ENCODE measurements around the gene CTNNA2. TPM values are rescaled to one million over a fixed set of nuclear protein-coding genes. Genes with fewer than 3 reads are reported as not detected.

The CTNNA2 gene
- polyA plus RNA-seq, 2 of the 4 experiments (the other 2 are of a cell fraction): 0.50 to 0.94 TPM

DNA sequence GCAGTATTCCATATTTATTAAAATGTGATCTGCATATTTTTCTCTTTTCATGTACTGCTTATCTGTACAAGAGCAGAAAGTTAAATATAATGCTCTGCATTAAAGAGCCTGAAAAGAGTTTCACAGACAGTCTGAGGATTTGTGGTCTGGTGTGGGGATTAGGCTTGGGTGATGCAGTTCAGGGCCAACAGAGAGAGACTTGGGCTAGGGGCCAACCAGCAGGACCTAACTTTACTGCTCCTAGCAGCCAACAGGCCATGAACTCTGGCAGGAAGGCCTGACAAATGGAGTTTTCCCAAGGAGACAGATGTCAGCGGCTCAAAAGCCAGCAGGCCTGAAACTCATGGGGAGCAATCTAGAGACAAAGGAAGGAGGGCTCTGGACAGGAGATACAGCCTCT is 622.1 kb downstream of the CTNNA2 start (continued):
- TF ChIP-seq TFCP2L1 (CRISPR knock-in tag; IDR thresholded peaks at IDR 0.05) (no peak), RNF2 (IDR thresholded peaks at IDR 0.05; ENCODE audit: borderline replicate concordance, low read depth) (no peak), HDAC2 (IDR thresholded peaks at IDR 0.05) (no peak), POLR2AphosphoS2 (conservative IDR thresholded peaks at IDR 0.05; ENCODE audit: low read length) (no peak), FOSB (CRISPR knock-in tag; IDR thresholded peaks at IDR 0.05) (no peak), FOSL2 (IDR thresholded peaks at IDR 0.05) (no peak), FOSL2 (CRISPR knock-in tag; IDR thresholded peaks at IDR 0.05) (no peak)
- TF ChIP-seq, protein P1, sequence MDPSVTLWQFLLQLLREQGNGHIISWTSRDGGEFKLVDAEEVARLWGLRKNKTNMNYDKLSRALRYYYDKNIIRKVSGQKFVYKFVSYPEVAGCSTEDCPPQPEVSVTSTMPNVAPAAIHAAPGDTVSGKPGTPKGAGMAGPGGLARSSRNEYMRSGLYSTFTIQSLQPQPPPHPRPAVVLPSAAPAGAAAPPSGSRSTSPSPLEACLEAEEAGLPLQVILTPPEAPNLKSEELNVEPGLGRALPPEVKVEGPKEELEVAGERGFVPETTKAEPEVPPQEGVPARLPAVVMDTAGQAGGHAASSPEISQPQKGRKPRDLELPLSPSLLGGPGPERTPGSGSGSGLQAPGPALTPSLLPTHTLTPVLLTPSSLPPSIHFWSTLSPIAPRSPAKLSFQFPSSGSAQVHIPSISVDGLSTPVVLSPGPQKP (IDR thresholded peaks at IDR 0.05; ENCODE audit: low read depth, low read length): no peak

DNA sequence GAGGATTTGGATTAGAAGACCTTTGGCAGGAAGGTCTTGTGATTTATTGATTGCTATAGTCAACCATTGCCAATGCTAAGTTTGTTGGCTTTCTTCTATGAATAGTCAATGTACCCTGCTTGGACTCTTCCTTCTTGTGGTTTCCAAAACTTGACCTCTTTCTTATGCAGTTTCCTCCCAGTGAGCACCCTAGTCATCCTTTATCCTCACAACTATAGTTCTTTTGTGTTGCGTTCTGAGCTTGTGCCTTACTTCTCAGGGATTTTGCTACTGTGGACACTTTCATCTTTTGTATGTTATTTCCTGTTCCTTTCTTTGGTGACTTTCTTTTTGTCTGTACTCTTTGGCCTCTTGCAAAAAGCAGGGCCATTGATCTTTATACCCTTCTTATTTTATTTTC is 623.5 kb downstream of the CTNNA2 start:
- Histone ChIP-seq H3K4me2 (no peak overlapping the region), H3K27ac (no peak overlapping the region), H3K9me3 (peaks cover 4% of the 10 kb centered on the region; the same call in 1 of the 3 replicates), H3K4me3 (no peak overlapping the region), H3K4me1 (no peaks in the 10 kb centered on the region)
- no peak for TF ChIP-seq MAZ (IDR thresholded peaks at IDR 0.05; ENCODE audit: borderline replicate concordance, low read depth, low read length)
- TF ChIP-seq, protein P2, sequence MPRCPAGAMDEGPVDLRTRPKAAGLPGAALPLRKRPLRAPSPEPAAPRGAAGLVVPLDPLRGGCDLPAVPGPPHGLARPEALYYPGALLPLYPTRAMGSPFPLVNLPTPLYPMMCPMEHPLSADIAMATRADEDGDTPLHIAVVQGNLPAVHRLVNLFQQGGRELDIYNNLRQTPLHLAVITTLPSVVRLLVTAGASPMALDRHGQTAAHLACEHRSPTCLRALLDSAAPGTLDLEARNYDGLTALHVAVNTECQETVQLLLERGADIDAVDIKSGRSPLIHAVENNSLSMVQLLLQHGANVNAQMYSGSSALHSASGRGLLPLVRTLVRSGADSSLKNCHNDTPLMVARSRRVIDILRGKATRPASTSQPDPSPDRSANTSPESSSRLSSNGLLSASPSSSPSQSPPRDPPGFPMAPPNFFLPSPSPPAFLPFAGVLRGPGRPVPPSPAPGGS (IDR thresholded peaks at IDR 0.05): no peak
- no peak for TF ChIP-seq ZFP36 (IDR thresholded peaks at IDR 0.05; ENCODE audit: borderline replicate concordance, partially characterized antibody)
- no peak for TF ChIP-seq PHF8 (IDR thresholded peaks at IDR 0.05; ENCODE audit: borderline replicate concordance, low read depth)
- no peak for TF ChIP-seq ZSCAN20 (CRISPR knock-in tag; IDR thresholded peaks at IDR 0.05)
- TF ChIP-seq HDAC2 (IDR thresholded peaks at IDR 0.05): no peak
- TF ChIP-seq BHLHE40 (IDR thresholded peaks at IDR 0.05; ENCODE audit: low read depth, low read length): no peak
- TF ChIP-seq FOSB (CRISPR knock-in tag; IDR thresholded peaks at IDR 0.05): no peak
- TF ChIP-seq MYC (IDR thresholded peaks at IDR 0.05; ENCODE audit: borderline replicate concordance, low read length): no peak
- no peak for TF ChIP-seq POLR2A (IDR thresholded peaks at IDR 0.05; ENCODE audit: low read length)
- no peak for TF ChIP-seq RNF2 (IDR thresholded peaks at IDR 0.05; ENCODE audit: borderline replicate concordance, low read depth)
- TF ChIP-seq CBX2 (IDR thresholded peaks at IDR 0.05; ENCODE audit: borderline replicate concordance, low read depth): no peak
- TF ChIP-seq FOXS1 (CRISPR knock-in tag; IDR thresholded peaks at IDR 0.05): no peak
- no peak for TF ChIP-seq JUN (IDR thresholded peaks at IDR 0.05)
- no peak for TF ChIP-seq ZC3H11A (IDR thresholded peaks at IDR 0.05)
- no peak for TF ChIP-seq JUNB (IDR thresholded peaks at IDR 0.05)
- CTCF ChIA-PET: no interaction called here
- no peak for FAIRE-seq
- no peak for DNase-seq (ENCODE audit: low read depth in 1 of 2, low spot score in 1 of 2)
- no peak for ATAC-seq
- POLR2A ChIA-PET: no interaction called here
- WGBS (ENCODE audit: missing lambda C conversion rate): 46% methylated on average over 1 of the region's 1 CpG

DNA sequence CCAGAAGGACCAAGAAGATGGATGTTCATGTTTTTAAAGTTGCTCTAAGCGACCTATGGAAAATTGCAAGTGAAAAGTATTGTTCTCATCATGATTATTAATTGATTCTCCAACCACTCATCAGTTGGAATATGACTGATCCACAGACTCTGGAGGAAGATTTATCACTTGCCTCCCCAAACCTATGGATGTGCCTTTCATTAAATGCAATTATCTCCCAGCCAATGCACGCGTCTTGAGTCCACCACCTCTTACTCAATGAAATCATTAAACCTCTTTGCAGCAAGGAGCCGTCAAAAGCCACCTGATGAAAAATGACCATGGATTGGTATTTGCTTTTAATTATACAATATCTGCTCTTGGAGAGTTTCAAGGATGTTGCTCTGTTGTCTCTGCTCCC is 626.1 kb downstream of the CTNNA2 start:
- no peak for DNase-seq (ENCODE audit: low read depth in 1 of 2, low spot score in 1 of 2)
- no peaks in the 10 kb centered on the region for H3K4me1 ChIP-seq
- no peak overlapping the region for H3K4me3 ChIP-seq
- H3K4me2 ChIP-seq: no peak overlapping the region
- 20% methylated on average over 4 of the region's 4 CpGs for WGBS (ENCODE audit: missing lambda C conversion rate)
- no peak overlapping the region for H3K27ac ChIP-seq
- POLR2A ChIA-PET: no interaction called here
- ATAC-seq: no peak
- peaks cover 4% of the 10 kb centered on the region; the same call in 1 of the 3 replicates for H3K9me3 ChIP-seq
- no peak for FAIRE-seq
- CTCF ChIA-PET: no interaction called here
- no peak for TF ChIP-seq ZC3H11A (IDR thresholded peaks at IDR 0.05)
- no peak for TF ChIP-seq HOXB5 (CRISPR knock-in tag; IDR thresholded peaks at IDR 0.05)
- TF ChIP-seq MYC (IDR thresholded peaks at IDR 0.05; ENCODE audit: borderline replicate concordance, low read length): no peak
- TF ChIP-seq RNF2 (IDR thresholded peaks at IDR 0.05; ENCODE audit: borderline replicate concordance, low read depth): no peak
- TF ChIP-seq, protein P3, sequence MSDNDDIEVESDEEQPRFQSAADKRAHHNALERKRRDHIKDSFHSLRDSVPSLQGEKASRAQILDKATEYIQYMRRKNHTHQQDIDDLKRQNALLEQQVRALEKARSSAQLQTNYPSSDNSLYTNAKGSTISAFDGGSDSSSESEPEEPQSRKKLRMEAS (IDR thresholded peaks at IDR 0.05): no peak
- TF ChIP-seq, protein P4, sequence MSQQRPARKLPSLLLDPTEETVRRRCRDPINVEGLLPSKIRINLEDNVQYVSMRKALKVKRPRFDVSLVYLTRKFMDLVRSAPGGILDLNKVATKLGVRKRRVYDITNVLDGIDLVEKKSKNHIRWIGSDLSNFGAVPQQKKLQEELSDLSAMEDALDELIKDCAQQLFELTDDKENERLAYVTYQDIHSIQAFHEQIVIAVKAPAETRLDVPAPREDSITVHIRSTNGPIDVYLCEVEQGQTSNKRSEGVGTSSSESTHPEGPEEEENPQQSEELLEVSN (IDR thresholded peaks at IDR 0.05; ENCODE audit: borderline replicate concordance, low read depth): no peak
- TF ChIP-seq KDM5A (IDR thresholded peaks at IDR 0.05): no peak
- TF ChIP-seq TFCP2L1 (CRISPR knock-in tag; IDR thresholded peaks at IDR 0.05): no peak
- no peak for TF ChIP-seq FOXS1 (CRISPR knock-in tag; IDR thresholded peaks at IDR 0.05)
- TF ChIP-seq, protein P5, sequence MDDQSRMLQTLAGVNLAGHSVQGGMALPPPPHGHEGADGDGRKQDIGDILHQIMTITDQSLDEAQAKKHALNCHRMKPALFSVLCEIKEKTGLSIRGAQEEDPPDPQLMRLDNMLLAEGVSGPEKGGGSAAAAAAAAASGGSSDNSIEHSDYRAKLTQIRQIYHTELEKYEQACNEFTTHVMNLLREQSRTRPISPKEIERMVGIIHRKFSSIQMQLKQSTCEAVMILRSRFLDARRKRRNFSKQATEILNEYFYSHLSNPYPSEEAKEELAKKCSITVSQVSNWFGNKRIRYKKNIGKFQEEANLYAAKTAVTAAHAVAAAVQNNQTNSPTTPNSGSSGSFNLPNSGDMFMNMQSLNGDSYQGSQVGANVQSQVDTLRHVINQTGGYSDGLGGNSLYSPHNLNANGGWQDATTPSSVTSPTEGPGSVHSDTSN (IDR thresholded peaks at IDR 0.05): no peak
- no peak for TF ChIP-seq POLR2A (IDR thresholded peaks at IDR 0.05; ENCODE audit: low read length)

Data from A549 (cell line).